BE2C (cell line): ENCODE measurements around the gene SLC35G2.

ENCODE experiments used
- DNase-seq: peaks from one replicate; pipeline ENCODE4 v3.0.0-alpha.2; 2020
- H3K27me3 ChIP-seq: fragments of 250-450 bp; sonication (Bioruptor Pico); 2 replicates; pipeline ENCODE4 v1.5.1; 2020; ENCODE audit warnings: mild to moderate bottlenecking
- H3K36me3 ChIP-seq: fragments of 250-450 bp; sonication (Bioruptor Pico); 2 replicates; pipeline ENCODE4 v1.5.1; 2020; ENCODE audit warnings: mild to moderate bottlenecking
- H3K4me1 ChIP-seq: fragments of 250-450 bp; sonication (Bioruptor Pico); 2 replicates; pipeline ENCODE4 v1.5.1; 2020
- H3K4me3 ChIP-seq: 2 replicates; pipeline ENCODE4 v1.5.1; 2011; ENCODE audit warnings: low read depth, low read length
- H3K9me3 ChIP-seq: fragments of 250-450 bp; sonication (Bioruptor Pico); 2 replicates; pipeline ENCODE4 v1.5.1; 2020
- TF ChIP-seq, protein P1 (sequence below): IDR thresholded peaks from 2 replicates; pipeline ENCODE4 v1.5.1; 2012; ENCODE audit warnings: mild to moderate bottlenecking, low read depth, low read length

Gene SLC35G2

DNA sequence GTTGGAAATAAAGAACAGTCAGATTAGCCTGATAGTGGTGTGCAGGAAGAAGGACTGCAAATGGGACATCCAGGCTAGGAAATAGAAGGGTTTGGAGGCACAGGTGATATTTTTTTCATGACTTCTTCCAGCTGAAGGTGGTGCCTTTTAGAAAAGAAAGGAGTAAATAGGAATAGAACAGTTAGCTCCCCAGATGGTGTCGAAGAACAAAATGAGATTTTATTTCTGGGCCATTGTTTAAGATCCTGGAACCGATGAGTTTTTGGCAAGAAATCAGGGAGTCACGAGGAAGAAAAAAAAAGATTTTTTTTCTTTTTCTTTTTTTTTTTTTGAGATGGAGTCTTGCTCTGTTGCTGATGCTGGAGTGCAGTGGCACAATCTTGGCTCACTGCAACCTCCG lies 33.3 kb downstream of the SLC35G2 start:
- TF ChIP-seq, protein P1, sequence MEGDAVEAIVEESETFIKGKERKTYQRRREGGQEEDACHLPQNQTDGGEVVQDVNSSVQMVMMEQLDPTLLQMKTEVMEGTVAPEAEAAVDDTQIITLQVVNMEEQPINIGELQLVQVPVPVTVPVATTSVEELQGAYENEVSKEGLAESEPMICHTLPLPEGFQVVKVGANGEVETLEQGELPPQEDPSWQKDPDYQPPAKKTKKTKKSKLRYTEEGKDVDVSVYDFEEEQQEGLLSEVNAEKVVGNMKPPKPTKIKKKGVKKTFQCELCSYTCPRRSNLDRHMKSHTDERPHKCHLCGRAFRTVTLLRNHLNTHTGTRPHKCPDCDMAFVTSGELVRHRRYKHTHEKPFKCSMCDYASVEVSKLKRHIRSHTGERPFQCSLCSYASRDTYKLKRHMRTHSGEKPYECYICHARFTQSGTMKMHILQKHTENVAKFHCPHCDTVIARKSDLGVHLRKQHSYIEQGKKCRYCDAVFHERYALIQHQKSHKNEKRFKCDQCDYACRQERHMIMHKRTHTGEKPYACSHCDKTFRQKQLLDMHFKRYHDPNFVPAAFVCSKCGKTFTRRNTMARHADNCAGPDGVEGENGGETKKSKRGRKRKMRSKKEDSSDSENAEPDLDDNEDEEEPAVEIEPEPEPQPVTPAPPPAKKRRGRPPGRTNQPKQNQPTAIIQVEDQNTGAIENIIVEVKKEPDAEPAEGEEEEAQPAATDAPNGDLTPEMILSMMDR, result no peak
- H3K9me3 ChIP-seq, result no peaks in the 10 kb centered on the region
- H3K36me3 ChIP-seq, result peaks cover 50% of the 10 kb centered on the region
- no peak overlapping the region for H3K4me3 ChIP-seq
- DNase-seq, result no peak
- H3K27me3 ChIP-seq, result no peaks in the 10 kb centered on the region
- H3K4me1 ChIP-seq, result no peaks in the 10 kb centered on the region

DNA sequence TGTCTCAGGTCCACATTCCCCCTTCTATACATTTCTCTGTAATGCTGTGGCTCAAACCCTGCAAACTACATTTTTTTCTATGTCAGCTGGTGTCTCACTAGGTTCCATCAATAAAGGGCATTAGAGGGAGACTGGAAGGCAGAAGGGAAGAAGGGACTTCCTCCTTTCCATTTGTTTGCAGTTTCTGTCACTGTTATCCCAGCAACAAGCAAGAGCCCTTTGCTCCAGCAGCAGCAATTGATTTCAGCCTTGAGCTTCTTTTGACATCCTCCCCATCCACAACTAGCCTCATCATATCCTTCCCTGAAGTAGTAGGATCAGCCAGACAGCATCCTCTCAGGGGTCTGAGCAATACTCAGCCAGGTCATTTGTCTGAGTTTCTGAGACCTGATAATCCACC lies 37.7 kb downstream of the SLC35G2 start:
- H3K36me3 ChIP-seq, result peaks cover 38% of the 10 kb centered on the region
- no peaks in the 10 kb centered on the region for H3K9me3 ChIP-seq
- no peak for DNase-seq
- H3K4me3 ChIP-seq, result no peak overlapping the region
- no peaks in the 10 kb centered on the region; the same call in 1 of the 2 replicates for H3K4me1 ChIP-seq
- no peaks in the 10 kb centered on the region for H3K27me3 ChIP-seq
- TF ChIP-seq, protein P1, result no peak

DNA sequence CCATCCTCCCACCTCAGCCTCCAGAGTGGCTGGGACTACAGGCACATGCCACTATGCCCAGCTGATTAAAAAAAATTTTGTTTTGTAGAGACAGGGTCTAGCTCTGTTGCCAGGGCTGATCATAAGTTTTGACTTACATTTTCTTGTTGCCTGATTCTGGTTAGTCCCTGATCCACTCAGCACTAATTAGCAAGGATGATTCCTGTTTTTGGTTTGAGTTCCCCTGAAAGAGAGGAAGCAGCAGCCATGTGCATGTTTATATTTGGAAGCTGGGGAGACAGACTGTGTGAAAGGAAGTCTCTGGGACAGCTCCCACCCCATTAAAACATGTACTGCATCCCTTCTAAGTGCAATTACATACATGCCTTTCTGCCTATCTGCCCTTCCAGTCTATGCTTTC lies 39.5 kb downstream of the SLC35G2 start:
- Histone ChIP-seq H3K4me3 (no peak overlapping the region), H3K27me3 (no peaks in the 10 kb centered on the region), H3K36me3 (peaks cover 32% of the 10 kb centered on the region), H3K9me3 (no peaks in the 10 kb centered on the region), H3K4me1 (no peaks in the 10 kb centered on the region; the same call in 1 of the 2 replicates)
- TF ChIP-seq, protein P1, result no peak
- DNase-seq, result no peak

DNA sequence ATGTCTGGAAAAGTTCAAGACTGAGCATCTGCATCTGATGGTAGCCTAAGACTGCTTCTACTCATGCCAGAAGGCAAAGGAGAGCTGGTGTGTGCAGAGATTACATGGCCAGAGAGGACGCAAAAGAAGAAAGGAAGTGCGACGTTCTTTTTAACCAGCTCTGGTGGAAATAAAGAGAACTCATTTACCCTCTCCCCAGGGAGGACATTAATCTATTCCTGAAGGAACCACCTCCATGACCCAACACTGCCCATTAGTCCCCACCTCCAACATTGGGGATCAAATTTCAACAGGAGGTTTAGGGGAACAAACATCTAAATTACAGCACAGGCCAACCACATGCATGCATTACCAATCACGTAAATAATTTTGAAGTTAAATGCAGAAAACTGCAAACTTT lies 41.6 kb downstream of the SLC35G2 start:
- Histone ChIP-seq H3K36me3 (peaks cover 12% of the 10 kb centered on the region), H3K9me3 (no peaks in the 10 kb centered on the region), H3K27me3 (no peaks in the 10 kb centered on the region), H3K4me1 (no peaks in the 10 kb centered on the region; the same call in 1 of the 2 replicates), H3K4me3 (no peak overlapping the region)
- DNase-seq, result no peak
- TF ChIP-seq, protein P1, result no peak

DNA sequence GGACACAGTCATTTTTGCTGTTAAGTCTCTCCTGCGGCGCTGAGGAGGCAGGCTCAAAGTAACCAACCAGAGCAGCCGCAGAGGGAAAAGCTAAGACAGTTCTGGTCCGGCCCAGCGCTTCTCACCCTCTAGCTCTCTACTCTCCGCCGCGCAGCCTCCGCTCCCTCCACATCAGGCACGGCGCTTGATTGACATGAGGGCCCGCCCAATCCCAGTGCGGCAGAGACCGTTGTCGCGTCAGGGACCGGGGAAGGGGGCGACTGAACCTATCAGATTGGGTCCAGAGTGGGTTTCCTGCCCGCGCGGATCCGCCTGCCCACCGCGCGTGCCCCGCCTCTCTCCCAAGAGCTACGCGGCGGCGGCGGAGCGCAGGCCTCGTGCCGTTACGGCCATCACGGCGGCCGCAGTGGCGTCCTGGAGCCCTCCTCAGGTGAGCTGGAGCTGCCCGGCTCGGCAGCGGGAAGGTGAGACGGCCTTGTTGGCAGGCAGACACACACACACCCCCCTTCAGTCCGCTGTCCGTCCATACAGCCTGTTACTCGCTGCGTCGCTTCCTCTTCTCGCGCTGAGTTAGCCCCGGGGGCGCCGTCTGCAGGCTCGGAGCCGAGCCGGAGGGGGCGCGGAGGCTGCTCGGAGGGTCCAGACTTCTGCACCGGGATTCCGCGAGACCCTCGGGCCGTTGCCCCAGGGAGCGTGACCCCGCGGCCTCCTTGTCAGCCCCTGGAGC lies 43.1 kb downstream of the SLC35G2 start, which contains the start of gene NCK1:
Gene NCK1, plus strand, starts transcription at position 319 of the 727 bp plus-strand sequence. CDS start 65,794 bp downstream, outside the sequence.
- Histone ChIP-seq H3K4me1 (no peaks in the 10 kb centered on the region; the same call in 1 of the 2 replicates), H3K4me3 (peak within 1 kb of the TSS; percentile 64), H3K27me3 (no peaks in the 10 kb centered on the region), H3K36me3 (no peaks in the 10 kb centered on the region; the same call in 1 of the 2 replicates), H3K9me3 (no peaks in the 10 kb centered on the region)
- TF ChIP-seq, protein P1, result peak; percentile 14; the same call in 1 of the 2 replicates
- peak; percentile 98 for DNase-seq

DNA sequence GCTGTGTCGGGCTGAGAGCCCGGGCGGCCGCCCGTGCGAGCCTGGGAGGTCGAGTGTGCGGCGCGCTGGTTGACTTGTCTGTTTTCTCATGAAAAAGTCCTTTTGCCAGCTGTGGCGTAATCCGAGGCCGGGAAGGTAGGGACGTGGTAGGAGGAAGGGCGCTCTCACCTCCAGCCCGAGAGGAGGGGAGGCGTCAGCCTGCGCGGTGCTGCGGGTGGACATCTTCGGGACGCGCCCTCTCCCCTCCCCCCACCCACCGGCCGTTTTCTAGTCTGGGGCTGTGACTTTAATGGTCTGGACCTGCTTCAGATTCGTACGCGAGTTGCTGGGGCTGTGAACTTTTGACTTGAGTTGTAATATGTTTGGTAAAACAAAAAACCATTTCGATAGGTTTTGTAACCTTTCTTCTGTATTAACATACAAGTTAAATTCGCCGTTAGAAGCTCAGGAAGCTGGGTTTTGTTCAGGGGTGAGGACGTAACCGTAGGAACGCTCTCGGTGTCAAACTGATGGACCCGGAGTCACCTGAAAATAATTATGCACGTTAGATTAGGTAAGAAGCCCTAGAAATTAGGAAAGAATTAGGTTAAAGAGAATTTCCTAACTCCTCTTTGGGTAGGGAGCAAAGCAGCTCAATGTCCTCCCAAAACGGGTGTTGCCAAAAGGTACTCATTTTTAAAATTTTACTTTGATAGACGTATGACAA lies 43.8 kb downstream of the SLC35G2 start:
- H3K4me3 ChIP-seq, result peak overlapping the region; percentile 64
- peak; percentile 55 for DNase-seq
- H3K36me3 ChIP-seq, result no peaks in the 10 kb centered on the region; the same call in none of the 2 replicates
- no peaks in the 10 kb centered on the region; the same call in 1 of the 2 replicates for H3K4me1 ChIP-seq
- no peaks in the 10 kb centered on the region for H3K27me3 ChIP-seq
- H3K9me3 ChIP-seq, result no peaks in the 10 kb centered on the region
- TF ChIP-seq, protein P1, result no peak; the same call in 1 of the 2 replicates
